Endothelial cell of coronary artery (primary cell): ENCODE data around the gene DONSON. TPM values are rescaled to one million over a fixed set of nuclear protein-coding genes. Genes with fewer than 3 reads are reported as not detected.

Experiments
- total RNA-seq: library from RNA; depleted of rRNA; stranded (reverse); fragments of >200 nt; gene quantifications from 2 replicates; pipeline ENCODE4 v1.2.3, GENCODE V29; 2014

DONSON gene, protein sequence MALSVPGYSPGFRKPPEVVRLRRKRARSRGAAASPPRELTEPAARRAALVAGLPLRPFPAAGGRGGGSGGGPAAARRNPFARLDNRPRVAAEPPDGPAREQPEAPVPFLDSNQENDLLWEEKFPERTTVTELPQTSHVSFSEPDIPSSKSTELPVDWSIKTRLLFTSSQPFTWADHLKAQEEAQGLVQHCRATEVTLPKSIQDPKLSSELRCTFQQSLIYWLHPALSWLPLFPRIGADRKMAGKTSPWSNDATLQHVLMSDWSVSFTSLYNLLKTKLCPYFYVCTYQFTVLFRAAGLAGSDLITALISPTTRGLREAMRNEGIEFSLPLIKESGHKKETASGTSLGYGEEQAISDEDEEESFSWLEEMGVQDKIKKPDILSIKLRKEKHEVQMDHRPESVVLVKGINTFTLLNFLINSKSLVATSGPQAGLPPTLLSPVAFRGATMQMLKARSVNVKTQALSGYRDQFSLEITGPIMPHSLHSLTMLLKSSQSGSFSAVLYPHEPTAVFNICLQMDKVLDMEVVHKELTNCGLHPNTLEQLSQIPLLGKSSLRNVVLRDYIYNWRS
- total RNA-seq = 11.8 and 13.2 TPM in 2 replicates

DNA sequence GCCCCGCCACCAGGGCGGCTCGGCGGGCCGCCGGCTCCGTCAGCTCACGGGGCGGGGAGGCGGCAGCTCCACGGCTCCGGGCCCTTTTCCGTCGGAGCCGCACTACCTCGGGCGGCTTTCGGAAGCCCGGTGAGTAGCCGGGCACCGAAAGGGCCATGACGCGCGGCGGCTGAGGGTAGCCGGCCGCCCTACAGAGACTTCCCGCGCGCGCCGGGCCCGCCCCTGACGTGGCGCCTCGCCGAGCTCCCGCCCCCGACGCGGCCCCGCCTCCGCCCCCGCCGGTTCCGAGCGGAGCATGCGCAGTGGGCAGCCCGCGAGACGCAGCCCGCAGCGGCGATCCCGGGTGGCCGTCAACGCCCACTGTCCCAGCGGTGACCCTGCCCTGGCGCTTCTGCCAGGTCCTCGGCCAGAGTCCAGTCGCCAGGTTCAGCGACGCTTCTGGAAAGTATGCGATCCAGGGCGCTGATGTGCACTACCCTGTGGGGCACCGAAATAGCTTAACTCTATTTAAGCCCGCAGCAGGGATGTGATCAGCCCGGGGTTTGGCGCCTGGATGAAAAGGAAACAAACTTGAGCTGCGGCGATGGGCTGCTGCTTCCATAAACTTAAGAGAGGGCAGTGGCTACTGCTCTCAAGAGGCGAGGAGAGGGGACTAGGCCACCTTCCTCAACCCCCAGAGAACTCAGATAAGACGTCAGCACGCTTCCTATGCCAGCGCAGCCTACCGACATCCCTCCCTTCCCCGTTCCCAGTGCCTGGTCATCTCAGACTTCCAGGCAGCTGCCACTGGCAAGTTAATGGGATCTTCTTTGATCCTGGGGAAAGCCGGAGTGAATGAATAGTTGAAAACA lies at the start of gene DONSON:
TSS of gene DONSON (minus strand) at position 200 of the 851 bp plus-strand sequence. CDS start at position 157, 43 bp downstream.

DNA sequence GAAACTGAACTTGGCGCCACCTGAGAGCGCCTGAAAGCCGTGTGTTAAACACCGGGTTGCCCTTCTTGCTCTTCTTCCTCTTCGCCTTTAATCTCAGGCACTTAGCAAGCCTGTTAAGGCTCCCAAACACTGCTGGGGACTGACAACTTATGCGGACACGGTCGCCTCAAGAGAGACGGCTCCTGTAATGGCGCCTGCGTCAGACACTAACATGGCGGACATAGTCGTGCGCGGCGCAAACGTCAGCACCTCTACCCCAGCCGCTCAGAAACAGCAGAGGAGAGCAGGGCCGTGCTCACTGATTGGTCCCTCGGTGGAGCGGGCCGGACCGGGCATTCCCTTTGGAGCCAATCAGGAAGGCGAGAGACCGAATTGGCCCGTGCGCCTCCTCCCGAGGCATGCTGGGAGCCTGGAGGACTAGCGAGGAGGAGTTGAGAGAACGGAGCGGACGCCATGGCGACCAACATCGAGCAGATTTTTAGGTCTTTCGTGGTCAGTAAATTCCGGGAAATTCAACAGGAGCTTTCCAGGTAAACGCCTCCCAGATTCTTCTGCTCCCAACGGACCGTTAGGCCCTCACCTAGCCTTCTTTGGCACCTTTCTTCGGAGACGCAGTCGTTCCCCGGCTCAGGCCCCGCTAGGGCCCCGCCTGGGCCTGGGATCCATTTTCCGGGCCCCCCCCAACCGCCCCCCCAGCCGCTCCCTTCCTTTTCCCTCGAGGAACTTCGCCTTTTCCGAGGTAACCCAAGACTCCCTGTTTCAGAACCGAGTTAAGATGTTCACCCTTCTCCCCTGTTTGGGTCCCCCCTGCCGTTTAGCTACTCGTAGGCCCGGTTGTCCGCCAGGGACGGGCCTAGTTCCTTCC lies 45.6 kb downstream of the DONSON start, which contains the start of gene SON:
TSS of gene SON (plus strand) at position 399 of the 865 bp plus-strand sequence. CDS start at position 454, 55 bp downstream.

DNA sequence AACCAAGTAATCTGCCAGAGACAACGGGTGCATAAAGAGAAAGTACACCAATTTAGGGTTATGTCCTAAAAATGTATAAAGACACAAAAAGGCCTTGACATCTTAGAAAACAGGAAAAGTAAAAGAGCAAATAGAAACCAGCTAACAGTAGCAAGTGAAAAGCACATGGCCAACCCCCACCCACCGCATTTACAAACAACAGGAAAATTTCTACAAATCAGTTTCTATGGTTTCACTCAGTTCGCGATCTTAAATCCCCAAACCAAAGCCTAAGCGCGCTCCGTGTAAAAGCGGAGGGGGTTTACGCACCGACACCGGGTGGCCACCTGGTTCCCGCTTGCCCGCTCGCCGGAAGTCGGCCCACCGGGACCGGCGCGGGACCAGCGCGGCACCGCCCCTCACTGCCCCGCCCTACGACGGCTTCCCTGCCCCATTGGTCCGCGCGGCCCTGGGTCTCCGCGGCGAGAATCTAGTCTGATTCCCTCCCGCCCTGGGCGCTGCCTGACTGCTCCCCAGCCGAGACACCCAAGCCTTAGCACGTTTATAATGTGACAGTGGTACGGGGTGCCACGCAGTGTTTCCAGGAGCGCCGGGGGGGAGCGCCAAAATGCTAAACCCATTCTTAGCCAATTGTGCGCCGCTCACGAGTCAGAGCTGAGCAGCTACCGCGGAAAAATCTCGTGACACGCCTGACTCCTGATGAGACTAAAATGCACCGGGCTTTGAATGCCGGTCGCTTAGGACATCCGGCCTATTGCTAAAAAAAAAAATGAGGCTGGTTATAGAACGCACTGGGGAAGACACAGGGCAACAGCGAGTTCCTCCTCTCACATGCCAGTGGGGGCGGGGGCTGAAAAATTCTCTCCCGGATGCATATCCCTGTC lies 46.5 kb downstream of the DONSON start, which contains the start of gene GART:
TSS of gene GART (minus strand) at position 362 of the 884 bp plus-strand sequence. CDS start 2,802 bp downstream, outside the sequence.

Other genes with a start within 250 kb of the DONSON start
- gene IFNGR2, start 185.3 kb downstream of the DONSON start, total RNA-seq = 35.9 and 64.9 TPM in 2 replicates
- gene TMEM50B, start 108.7 kb downstream of the DONSON start, total RNA-seq = 16.7 and 22.4 TPM in 2 replicates
- 0.90 and 0.94 TPM in 2 replicates for gene DNAJC28, start 97.0 kb downstream of the DONSON start, total RNA-seq
- gene GART, start 46.6 kb downstream of the DONSON start, total RNA-seq = 63.1 and 72.1 TPM in 2 replicates
- gene SON, start 45.6 kb downstream of the DONSON start, total RNA-seq = 128 and 152 TPM in 2 replicates
- 31.8 and 37.6 TPM in 2 replicates for gene CRYZL1, start 53.1 kb upstream of the DONSON start, total RNA-seq
- 49.2 and 85.7 TPM in 2 replicates for gene ITSN1, start 53.8 kb upstream of the DONSON start, total RNA-seq